Endodermal cell (in vitro differentiated cells): ENCODE results near the gene SLC24A3. TPM values are rescaled to one million over a fixed set of nuclear protein-coding genes. Genes with fewer than 3 reads are reported as not detected.

Source experiments
- DNase-seq: peaks from one replicate; pipeline ENCODE4 v3.0.0-alpha.2; 2017
- H3K27ac ChIP-seq: 2 replicates; pipeline ENCODE4 v1.5.1; 2013; ENCODE audit warnings: mild to moderate bottlenecking, low read depth, low read length, moderate library complexity
- H3K27me3 ChIP-seq: 2 replicates; pipeline ENCODE4 v1.6.1; 2013; ENCODE audit warnings: mild to moderate bottlenecking, low read length, moderate library complexity; ENCODE audit not compliant: insufficient read depth, control insufficient read depth, poor library complexity, severe bottlenecking
- H3K36me3 ChIP-seq: 2 replicates; pipeline ENCODE4 v1.7.0; 2013; ENCODE audit warnings: mild to moderate bottlenecking, low read length, moderate library complexity; ENCODE audit not compliant: control insufficient read depth, insufficient read depth
- H3K4me1 ChIP-seq: one replicate; pipeline ENCODE4 v1.7.0; 2013; ENCODE audit warnings: low read length; ENCODE audit not compliant: control insufficient read depth, insufficient read depth
- H3K4me3 ChIP-seq: 2 replicates; pipeline ENCODE4 v1.5.1; 2013; ENCODE audit warnings: mild to moderate bottlenecking, low read length, moderate library complexity
- H3K9ac ChIP-seq: 2 replicates; pipeline ENCODE4 v1.6.1; 2013; ENCODE audit warnings: mild to moderate bottlenecking, low read length, moderate library complexity; ENCODE audit not compliant: poor library complexity, severe bottlenecking; ENCODE audit errors: extremely low read depth
- H3K9me3 ChIP-seq: 2 replicates; pipeline ENCODE4 v1.6.1; 2013; ENCODE audit warnings: mild to moderate bottlenecking, low read length, moderate library complexity; ENCODE audit not compliant: control insufficient read depth
- H3K27ac Mint-ChIP-seq: 2 replicates; pipeline ENCODE4 v1.8.0; 2020; ENCODE audit warnings: mixed read lengths
- H3K27me3 Mint-ChIP-seq: 2 replicates; pipeline ENCODE4 v1.8.0; 2021; ENCODE audit warnings: mild to moderate bottlenecking, mixed read lengths; ENCODE audit not compliant: insufficient read depth
- H3K36me3 Mint-ChIP-seq: 2 replicates; pipeline ENCODE4 v1.8.0; 2020; ENCODE audit warnings: low read depth, mixed read lengths
- H3K4me1 Mint-ChIP-seq: 2 replicates; pipeline ENCODE4 v1.8.0; 2020; ENCODE audit warnings: mixed read lengths
- H3K4me3 Mint-ChIP-seq: 2 replicates; pipeline ENCODE4 v1.8.0; 2020; ENCODE audit warnings: mild to moderate bottlenecking, moderate library complexity, mixed read lengths
- H3K9me3 Mint-ChIP-seq: 2 replicates; pipeline ENCODE4 v1.8.0; 2020; ENCODE audit warnings: mild to moderate bottlenecking, mixed read lengths
- CTCF ChIP-seq: fragments of 200-600 bp; sonication (generic); conservative IDR thresholded peaks from 2 replicates; pipeline ENCODE4 v1.5.0; 2021; ENCODE audit warnings: antibody characterized with exemption, mild to moderate bottlenecking
- WGBS, 2 experiments: methylation state at CpG; one replicate each; pipeline versions ENCODE4 v1.1.5 to v1.1.7; 2013; ENCODE audit warnings: missing lambda C conversion rate in 2 of 2, mixed read lengths in 1 of 2; ENCODE audit not compliant: insufficient coverage in 1 of 2, insufficient read length in 1 of 2; 5-methylcytosine and 5-hydroxymethylcytosine counted together
- total RNA-seq, 2 donors: library from RNA; stranded (reverse); fragmentation: NEBNext Ultra II Directional in 1 of 2; extraction: Animal tissue kit (Norgen Biotek cat#: 25700) in 1 of 2; gene quantifications; 2 replicates in 1 of 2; 3 replicates in 1 of 2; pipeline ENCODE4 v1.2.1, GENCODE V29; 2021

The SLC24A3 gene
- total RNA-seq, 2 donors from 2014 or later: 1.5 to 1.8 TPM

- no peak overlapping the region for H3K4me3 ChIP-seq
- H3K27ac ChIP-seq: no peak overlapping the region
- no peaks in the 10 kb centered on the region for H3K9me3 ChIP-seq
- Mint-ChIP-seq H3K4me3 (no peak overlapping the region), H3K36me3 (no peaks in the 10 kb centered on the region), H3K9me3 (no peaks in the 10 kb centered on the region), H3K27ac (no peak overlapping the region), H3K4me1 (no peaks in the 10 kb centered on the region), H3K27me3 (peaks cover 2% of the 10 kb centered on the region)
- no peaks in the 10 kb centered on the region for H3K36me3 ChIP-seq
- H3K27me3 ChIP-seq: no peaks in the 10 kb centered on the region
- no peak for DNase-seq
- H3K9ac ChIP-seq: no peak overlapping the region
- 89 to 92% methylated on average over 3 to 5 of the region's 5 CpGs for WGBS, 2 experiments
- no peaks in the 10 kb centered on the region for H3K4me1 ChIP-seq
- TF ChIP-seq CTCF: no peak
These were observed 115.0 kb downstream of the SLC24A3 start for GRCh38 chr20:19327401-19327800.

- Histone ChIP-seq H3K36me3 (no peaks in the 10 kb centered on the region), H3K9ac (no peak overlapping the region), H3K27me3 (no peaks in the 10 kb centered on the region), H3K9me3 (no peaks in the 10 kb centered on the region), H3K4me3 (no peak overlapping the region), H3K4me1 (no peaks in the 10 kb centered on the region), H3K27ac (no peak overlapping the region)
- Mint-ChIP-seq H3K9me3 (no peaks in the 10 kb centered on the region), H3K4me1 (no peaks in the 10 kb centered on the region), H3K27me3 (peaks cover 2% of the 10 kb centered on the region), H3K4me3 (no peak overlapping the region), H3K27ac (no peak overlapping the region), H3K36me3 (no peaks in the 10 kb centered on the region)
- TF ChIP-seq CTCF: no peak
- DNase-seq: no peak
- 96 to 100% methylated on average over 3 to 7 of the region's 7 CpGs for WGBS, 2 experiments
These were observed 116.2 kb downstream of the SLC24A3 start for GRCh38 chr20:19328676-19329075.

GRCh38 chr20:19330038-19330437 lies 117.6 kb downstream of the SLC24A3 start:
- Mint-ChIP-seq H3K27ac (no peak overlapping the region), H3K4me3 (no peak overlapping the region), H3K9me3 (no peaks in the 10 kb centered on the region), H3K36me3 (no peaks in the 10 kb centered on the region), H3K4me1 (no peaks in the 10 kb centered on the region), H3K27me3 (peaks cover 2% of the 10 kb centered on the region)
- TF ChIP-seq CTCF: no peak
- WGBS, 2 experiments: 90 to 96% methylated on average over 5 to 6 of the region's 6 CpGs
- no peaks in the 10 kb centered on the region for H3K36me3 ChIP-seq
- no peak overlapping the region for H3K4me3 ChIP-seq
- no peaks in the 10 kb centered on the region for H3K4me1 ChIP-seq
- no peaks in the 10 kb centered on the region for H3K9me3 ChIP-seq
- H3K27ac ChIP-seq: no peak overlapping the region
- no peaks in the 10 kb centered on the region for H3K27me3 ChIP-seq
- no peak for DNase-seq
- H3K9ac ChIP-seq: no peak overlapping the region
